ENCODE measurements around the gene CFAP74.

The CFAP74 gene

GRCh38 chr1:1906185-1907097 is 97.1 kb downstream of the CFAP74 start:
- in situ Hi-C loops (cut with MboI; ENCODE audit: low sequenced_read_pairs): no loop called here

DNA sequence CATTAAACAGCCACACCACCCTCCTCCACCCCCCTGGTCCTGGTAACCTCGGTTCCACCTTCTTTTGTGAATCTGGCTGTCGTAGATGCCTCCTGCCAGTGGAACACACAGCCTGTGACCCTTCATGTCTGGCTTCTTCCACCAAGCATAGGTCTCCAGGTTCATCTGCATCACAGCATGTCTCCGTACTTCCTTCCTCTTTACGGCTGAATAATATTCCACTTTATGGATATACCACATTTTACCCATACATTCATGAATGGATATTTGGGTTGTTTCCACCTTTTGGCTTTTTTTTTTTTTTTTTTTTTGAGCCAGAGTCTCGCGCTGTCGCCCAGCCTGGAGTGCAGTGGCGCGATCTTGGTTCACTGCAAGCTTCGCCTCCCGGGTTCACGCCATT is 100.4 kb downstream of the CFAP74 start:
- in situ Hi-C loops (cut with MboI; ENCODE audit: low sequenced_read_pairs): no loop called here

- in situ Hi-C loops (cut with MboI; ENCODE audit: low sequenced_read_pairs): no loop called here
These were observed 101.8 kb downstream of the CFAP74 start for GRCh38 chr1:1901641-1902294.

DNA sequence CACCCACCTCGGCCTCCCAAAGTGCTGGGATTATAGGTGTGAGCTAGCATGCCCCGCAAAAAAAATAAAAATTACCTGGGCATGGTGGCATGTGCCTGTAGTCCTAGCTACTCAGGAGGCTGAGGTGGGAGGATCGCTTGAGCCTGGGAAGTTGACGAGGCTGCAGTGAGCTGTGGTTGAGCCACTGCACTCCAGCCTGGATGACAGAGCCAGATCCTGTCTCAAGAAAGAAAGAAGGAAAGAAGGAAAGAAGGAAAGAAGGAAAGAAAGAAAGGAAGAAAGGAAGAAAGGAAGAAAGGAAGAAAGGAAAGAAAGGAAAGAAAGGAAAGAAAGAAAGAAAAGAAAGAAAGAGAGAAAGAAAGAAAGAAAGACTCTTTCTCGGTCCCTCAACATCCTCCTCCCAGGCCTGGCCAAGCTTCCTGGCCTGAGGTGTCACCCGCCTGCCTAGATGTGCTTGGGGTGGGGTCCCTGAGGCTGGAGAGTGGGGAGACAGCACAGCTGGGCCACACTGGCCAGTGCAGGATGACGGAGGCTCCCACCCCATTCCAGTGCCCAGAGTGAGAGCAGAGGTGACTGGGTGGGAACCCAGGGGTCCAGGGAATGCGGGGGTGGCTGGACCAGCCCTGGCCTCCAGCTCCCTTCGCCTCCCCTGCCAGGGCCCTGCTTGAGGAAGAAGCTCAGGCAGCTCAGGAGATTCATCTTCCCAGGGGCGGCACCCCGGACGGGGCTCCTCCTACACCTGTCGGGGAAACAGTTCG is 102.5 kb downstream of the CFAP74 start:
- in situ Hi-C loops (cut with MboI; ENCODE audit: low sequenced_read_pairs): no loop called here

GRCh38 chr1:1899967-1900327 is 103.6 kb downstream of the CFAP74 start:
- in situ Hi-C loops (cut with MboI; ENCODE audit: low sequenced_read_pairs): no loop called here

- in situ Hi-C loops (cut with MboI; ENCODE audit: low sequenced_read_pairs): no loop called here
These were observed 104.2 kb downstream of the CFAP74 start for GRCh38 chr1:1899266-1899966.

- in situ Hi-C loops (cut with MboI; ENCODE audit: low sequenced_read_pairs): no loop called here
These were observed 105.2 kb downstream of the CFAP74 start for GRCh38 chr1:1898246-1898933.

DNA sequence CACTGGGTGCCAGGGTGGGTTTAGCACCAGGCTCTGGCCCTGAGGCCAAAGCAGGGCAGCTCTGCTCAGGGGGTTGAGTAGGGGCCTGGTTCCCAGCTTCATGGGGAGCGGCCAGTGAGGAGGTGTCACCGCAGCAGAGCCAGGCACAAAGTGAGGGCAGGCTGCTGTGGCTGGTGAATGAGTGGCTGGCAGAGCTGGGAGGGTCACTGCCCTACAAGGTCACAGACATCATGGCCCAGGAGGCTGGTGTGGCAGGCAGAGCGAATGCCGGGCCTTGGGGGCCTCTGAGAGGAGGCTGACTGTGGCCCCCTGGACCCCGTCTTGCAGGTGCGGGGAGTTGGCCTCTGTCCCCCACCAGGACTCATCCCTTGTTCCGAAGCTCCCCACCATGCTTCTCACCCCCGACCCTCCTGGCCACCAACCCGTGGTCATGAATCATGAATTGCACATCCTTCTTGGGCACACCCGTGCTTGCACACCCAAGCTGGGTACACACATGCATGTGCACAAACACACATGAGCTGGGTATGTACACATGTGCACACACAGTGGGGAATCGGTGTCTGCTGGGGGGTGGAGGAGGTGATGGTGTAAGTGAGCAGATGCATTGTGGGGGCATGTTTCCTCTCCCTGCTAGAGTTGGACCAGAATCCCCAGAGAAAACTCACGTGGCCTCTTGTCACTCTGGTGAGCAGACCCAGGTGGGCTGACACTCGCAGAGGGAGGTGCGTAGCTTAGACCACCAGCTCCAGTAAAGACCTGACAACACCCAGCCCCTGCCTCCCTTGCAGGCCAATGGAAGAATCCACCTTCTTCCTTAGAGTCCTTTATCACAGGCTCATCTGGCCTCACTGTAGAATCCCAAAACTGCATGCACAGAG is 107.9 kb downstream of the CFAP74 start:
- in situ Hi-C loops (cut with MboI; ENCODE audit: low sequenced_read_pairs): no loop called here

- in situ Hi-C loops (cut with MboI; ENCODE audit: low sequenced_read_pairs): no loop called here
These were observed 108.5 kb downstream of the CFAP74 start for GRCh38 chr1:1895060-1895418.

- in situ Hi-C loops (cut with MboI; ENCODE audit: low sequenced_read_pairs): no loop called here
These were observed 109.1 kb downstream of the CFAP74 start for GRCh38 chr1:1894354-1895059.

DNA sequence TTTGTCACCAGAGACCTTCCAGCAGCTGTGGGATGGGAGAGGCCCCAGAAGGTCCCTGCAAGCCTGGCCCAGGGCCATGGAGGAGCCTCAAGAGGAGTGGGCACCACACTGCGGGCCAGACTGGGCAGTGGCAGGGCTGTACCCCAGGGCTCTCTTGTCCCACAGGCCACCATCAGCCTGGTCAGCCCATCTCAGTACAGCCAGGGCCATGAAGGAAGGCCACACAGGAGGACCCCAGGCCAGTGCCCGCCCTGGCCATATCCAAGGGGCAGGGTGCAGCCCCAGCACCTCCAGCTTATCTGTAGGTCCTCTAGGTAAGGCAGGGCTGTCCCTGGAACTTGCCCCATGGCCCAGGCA is 109.6 kb downstream of the CFAP74 start:
- in situ Hi-C loops (cut with MboI; ENCODE audit: low sequenced_read_pairs): no loop called here

DNA sequence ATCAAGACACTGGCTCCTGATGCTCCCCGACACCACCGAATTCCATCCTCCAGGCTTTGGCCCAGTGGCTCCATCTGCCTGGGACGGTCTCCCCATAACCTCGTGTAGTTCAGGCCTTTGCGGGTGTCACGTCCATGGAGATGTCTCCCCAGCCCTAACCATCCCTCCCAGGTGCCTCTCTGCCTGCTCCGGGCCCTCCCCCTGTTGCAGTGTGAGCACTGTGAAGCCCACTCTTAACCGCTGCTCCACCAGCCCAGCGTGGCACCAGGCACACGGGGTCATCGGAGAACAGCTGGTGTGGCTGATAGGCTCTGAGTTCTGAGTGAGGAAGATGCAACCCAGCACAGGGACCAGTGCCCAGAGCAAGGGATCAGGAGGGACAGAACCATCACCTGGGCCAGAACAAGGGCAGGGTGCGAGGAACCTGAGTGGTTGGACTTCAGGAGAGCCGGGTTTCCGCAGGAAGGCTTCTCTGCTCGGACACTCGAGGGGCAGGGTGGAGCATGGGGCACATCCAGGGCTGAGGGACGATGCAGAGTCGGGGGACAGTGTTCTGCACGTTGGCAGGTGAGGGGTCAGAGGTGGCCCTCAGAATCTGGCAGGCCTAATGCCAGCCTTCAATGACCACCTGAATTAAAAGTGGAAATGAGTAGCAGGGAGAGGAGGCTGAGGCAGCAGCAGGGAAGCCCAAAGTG is 110.1 kb downstream of the CFAP74 start:
- in situ Hi-C loops (cut with MboI; ENCODE audit: low sequenced_read_pairs): no loop called here

GRCh38 chr1:1892763-1893120 is 110.8 kb downstream of the CFAP74 start:
- in situ Hi-C loops (cut with MboI; ENCODE audit: low sequenced_read_pairs): no loop called here

DNA sequence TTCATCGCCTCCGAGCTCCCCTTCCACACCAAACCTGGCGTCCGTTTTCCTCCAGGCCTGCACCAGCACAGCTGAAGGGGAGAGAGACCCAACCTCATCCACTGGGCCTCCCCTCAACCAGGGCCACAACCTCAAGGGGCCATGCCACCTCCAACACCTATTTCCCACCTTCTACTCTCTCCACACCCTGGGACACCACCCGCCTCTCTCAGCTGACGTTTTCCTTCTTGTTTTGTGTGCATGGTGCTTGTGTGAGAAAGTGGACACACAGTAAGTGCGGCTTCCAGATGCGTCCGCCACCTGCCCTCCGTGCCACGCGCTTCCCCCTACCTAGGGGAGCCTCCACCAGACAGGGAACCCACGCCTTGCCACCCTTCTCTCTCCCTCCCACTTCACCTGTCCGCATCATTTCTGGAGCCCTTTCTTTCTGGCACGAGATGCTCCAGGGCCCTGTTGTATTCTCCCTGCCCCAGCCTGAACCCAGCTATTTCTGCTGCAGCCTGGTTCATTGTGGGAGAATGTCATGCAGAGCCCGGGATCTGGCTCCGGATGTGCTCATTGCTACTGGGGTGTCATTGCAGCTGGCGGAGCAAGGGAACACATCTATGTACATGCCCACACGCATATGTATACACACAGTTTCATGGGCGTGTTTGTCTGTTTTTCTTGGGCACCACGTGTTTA is 111.4 kb downstream of the CFAP74 start:
- in situ Hi-C loops (cut with MboI; ENCODE audit: low sequenced_read_pairs): no loop called here

- in situ Hi-C loops (cut with MboI; ENCODE audit: low sequenced_read_pairs): no loop called here
These were observed 112.1 kb downstream of the CFAP74 start for GRCh38 chr1:1891349-1892078.

DNA sequence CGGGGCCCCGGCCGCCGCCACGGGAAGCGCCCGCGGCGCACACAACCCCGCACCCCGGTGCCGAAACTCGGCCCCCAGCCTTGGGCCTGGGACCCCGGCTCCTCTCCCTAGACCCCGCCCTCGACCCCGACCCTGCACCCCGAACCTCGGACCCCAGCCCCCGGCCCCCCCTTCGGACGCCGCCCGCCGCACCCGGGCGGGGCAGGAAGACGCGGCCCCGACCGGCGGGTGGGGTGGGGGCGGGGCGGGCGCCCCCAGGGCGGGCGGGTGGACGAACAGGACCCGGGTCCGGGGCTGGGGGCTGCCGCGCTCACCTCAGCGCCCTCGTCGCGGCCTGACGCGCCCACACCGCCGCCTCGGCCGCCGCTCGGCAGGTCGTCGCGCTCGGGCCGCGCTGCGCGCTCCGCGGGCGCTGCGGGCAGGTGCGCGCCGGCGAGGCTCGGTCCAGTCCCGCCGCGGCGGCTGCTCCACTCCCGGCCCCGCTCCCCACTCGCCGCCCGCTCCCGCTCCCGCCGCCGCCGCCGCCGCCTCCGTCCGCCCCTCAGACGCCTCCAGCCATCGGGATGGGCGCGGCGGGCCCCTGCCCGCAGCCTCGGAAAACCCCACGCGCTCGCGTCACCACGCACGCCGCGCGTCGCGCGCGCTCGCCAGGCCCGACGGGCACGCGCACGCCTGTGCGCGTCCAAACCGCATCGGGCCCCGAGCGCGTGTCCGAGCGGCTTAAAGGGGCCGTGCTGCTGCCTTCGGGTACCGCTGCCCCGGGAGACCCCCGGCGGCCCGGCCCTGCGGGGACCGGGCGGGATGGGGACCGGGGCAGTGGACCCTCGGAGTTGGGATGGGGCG is 112.9 kb downstream of the CFAP74 start, which contains the start of gene GNB1:
GNB1 (minus strand) TSS at position 582 of the 843 bp plus-strand sequence. CDS start 65,634 bp downstream, outside the sequence.
- in situ Hi-C loops (cut with MboI; ENCODE audit: low sequenced_read_pairs): no loop called here

All from HL-60/S4 treated with phorbol 12-myristate 13-acetate at 8.2 ng/mL for 4 days and 3 days (cell line).